Activated CD4-positive, alpha-beta T cell treated with anti-CD3 and anti-CD28 coated beads, Interleukin-2, amount 50 U/mL, for 1 hour (primary cell): Measurements from ENCODE around the gene ABCC1.
"Not testable (repeated sequence)": the region's sequence is repeated elsewhere in the genome, so short reads cannot be mapped to it uniquely, and the experiment has no call there.

Experiments
- DNase-seq: peaks from one replicate; pipeline ENCODE4 v3.0.0-alpha.2; 2020

The ABCC1 gene

GRCh38 chr16:16092925-16093627, 143.7 kb downstream of the ABCC1 start:
- DNase-seq, result no peak

DNA sequence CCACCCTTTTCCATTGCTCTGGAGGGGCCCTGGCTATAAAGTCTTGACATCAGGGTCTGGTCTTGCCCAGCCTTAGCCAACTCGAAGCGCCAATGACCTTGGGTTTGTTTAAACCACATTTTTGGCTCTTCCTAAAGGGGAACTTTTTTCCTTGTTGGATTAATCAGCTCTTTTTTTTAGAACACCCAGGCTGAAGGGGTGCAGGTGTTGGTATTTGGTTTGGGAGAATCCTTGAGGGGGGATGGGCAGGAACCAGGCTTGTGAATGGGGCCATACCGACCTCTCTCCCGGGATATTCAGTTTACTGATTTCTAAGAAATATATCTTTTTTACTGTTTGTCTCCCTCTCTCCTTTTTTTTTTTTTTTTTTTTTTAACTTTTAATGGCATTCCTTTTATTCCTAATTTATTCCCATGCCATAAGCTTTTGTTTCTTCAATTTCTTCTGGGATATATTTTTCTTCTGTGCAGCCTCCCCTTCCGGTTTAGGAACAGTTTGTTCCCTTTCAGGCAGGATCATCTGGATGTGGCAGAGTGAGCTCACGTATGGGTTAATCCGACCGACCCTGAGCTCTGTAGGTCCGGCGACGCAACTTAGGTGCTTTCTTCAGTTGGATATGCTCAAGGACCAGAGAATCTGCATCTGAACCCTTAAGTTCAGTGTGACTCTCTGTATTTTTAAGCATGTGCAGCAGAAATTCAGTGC, 144.4 kb downstream of the ABCC1 start:
- DNase-seq, result no peak

GRCh38 chr16:16095646-16096045, 146.2 kb downstream of the ABCC1 start:
- DNase-seq, result no peak

DNA sequence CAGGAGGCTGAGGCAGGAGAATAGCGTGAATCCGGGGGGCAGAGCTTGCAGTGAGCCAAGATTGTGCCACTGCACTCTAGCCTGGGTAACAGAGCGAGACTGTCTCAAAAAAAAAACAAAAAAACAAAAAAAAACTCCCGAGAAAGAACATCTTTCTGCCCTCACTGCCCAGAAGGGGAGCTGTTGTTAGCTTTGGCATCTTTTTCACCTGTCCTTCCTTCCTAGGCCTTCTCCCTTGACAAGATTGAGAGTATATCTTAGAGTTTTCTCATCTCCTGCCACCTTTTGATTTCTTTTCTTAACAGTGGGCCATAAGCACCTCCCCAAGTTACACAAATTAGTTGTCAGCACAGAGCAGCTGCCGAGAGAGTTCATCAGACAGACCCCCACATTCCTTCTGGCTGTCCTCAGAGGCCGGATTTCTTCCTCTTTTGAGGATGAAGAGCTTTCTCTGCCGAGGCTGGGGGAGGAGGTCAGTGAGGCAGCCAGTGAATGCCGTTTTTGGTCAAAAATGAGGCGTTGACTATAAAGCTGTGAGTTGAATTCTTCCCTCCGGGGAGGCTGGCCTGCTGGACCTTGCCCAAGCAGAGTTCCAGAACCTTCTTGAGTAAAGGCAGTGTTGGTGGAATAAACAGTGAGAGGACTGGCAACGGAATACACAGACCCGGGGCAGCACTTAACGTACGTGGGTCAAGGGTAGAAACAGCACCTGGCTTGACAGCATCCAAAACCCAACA, 146.9 kb downstream of the ABCC1 start:
- DNase-seq, result no peak

GRCh38 chr16:16096858-16097213, 147.4 kb downstream of the ABCC1 start:
- no peak for DNase-seq

GRCh38 chr16:16099320-16099719, 149.9 kb downstream of the ABCC1 start:
- DNase-seq, result no peak

GRCh38 chr16:16100631-16101030, 151.2 kb downstream of the ABCC1 start:
- no peak for DNase-seq

GRCh38 chr16:16101585-16101984, 152.2 kb downstream of the ABCC1 start:
- DNase-seq, result no peak

GRCh38 chr16:16102738-16103137, 153.3 kb downstream of the ABCC1 start:
- no peak for DNase-seq

DNA sequence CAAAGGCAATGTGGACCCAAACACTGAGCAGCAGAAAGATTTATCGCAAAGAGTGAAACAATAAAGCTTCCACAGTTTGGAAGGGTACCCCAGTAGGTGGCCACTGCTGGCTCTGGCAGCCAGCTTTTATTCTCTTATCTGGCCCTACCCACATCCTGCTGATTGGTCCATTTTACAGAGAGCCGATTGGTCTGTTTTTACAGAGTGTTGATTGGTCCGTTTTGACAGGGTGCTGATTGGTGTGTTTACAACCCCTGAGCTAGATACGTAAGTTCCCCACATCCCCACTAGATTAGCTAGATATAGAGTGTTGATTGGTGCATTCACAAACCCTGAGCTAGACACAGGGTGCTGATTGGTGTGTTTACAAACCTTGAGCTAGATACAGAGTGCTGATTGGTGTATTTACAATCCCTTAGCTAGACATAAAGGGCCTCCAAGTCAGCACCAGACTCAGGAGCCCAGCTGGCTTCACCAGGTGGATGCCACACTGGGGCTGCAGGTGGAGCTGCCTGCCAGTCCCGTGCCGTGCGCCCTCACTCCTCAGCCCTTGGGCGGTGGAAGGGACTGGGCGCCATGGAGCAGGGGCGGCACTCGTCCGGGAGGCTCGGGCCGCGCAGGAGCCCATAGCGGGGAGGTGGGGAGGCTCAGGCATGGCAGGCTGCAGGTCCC, 154.9 kb downstream of the ABCC1 start:
- not testable (repeated sequence) for DNase-seq

- DNase-seq, result not testable (repeated sequence)
Observed at GRCh38 chr16:16104804-16105141, 155.4 kb downstream of the ABCC1 start.

DNA sequence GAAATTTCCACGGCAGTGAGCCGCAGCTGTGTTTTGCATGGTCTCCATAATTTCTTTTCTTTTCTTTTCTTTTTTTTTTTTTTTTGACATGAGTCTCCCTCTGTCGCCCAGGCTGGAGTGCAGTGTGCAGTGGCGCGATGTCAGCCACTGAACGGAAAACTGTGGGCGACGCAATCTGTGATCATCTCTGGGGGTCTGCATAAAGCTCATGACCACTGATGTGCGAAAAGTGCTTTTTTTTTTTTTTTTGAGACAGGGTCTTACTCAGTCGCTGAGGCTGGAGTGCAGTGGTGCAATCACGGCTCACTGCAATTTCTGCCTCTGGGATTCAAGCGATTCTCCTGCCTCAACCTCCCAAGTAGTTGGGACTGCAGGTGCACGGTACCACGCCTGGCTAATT, 156.2 kb downstream of the ABCC1 start:
- DNase-seq, result no peak

DNA sequence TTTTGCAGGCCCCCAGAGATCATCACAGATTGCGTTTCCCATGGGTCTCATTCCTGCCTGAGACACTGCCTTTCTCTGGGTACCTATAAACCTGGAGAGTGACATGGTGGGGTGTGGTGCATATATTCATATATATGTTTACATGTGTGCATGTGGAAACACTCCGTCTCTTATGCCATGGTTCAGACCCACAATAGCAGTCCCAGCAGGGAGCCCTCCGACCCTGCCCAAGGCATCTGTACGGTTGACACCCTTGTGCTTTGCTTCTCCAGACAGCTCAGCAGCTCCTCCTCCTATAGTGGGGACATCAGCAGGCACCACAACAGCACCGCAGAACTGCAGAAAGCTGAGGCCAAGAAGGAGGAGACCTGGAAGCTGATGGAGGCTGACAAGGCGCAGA, 157.1 kb downstream of the ABCC1 start:
- no peak for DNase-seq

DNA sequence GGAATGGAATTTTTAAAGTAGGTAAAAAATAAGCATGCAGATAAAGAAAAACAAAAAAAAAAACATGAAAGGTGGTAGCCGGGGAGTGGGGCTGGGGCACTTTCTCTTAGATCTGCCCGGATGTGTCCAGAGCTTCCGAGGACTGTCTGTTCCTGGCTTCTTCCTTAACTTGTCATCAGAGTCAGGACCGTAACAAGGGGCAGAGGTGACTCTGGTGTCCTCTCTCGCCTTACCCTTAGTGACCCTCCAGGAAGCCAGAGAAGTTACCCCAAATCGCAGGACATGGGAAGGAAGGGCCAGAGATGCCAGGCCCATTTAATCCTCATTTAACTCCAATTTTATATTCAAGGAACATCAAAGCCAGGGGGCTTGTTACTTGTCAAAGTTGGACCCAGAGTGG, 158.4 kb downstream of the ABCC1 start:
- DNase-seq, result no peak

- DNase-seq, result no peak
Observed at GRCh38 chr16:16108759-16109158, 159.3 kb downstream of the ABCC1 start.

- DNase-seq, result no peak
Observed at GRCh38 chr16:16109453-16110110, 160.2 kb downstream of the ABCC1 start.

GRCh38 chr16:16110111-16110490, 160.7 kb downstream of the ABCC1 start:
- no peak for DNase-seq

- DNase-seq, result no peak
Observed at GRCh38 chr16:16111639-16112038, 162.2 kb downstream of the ABCC1 start.

GRCh38 chr16:16112450-16113053, 163.1 kb downstream of the ABCC1 start:
- no peak for DNase-seq

GRCh38 chr16:16113076-16113475, 163.7 kb downstream of the ABCC1 start:
- DNase-seq, result no peak

- DNase-seq, result no peak
Observed at GRCh38 chr16:16116841-16117240, 167.4 kb downstream of the ABCC1 start.

- no peak for DNase-seq
Observed at GRCh38 chr16:16118337-16118736, 168.9 kb downstream of the ABCC1 start.

DNA sequence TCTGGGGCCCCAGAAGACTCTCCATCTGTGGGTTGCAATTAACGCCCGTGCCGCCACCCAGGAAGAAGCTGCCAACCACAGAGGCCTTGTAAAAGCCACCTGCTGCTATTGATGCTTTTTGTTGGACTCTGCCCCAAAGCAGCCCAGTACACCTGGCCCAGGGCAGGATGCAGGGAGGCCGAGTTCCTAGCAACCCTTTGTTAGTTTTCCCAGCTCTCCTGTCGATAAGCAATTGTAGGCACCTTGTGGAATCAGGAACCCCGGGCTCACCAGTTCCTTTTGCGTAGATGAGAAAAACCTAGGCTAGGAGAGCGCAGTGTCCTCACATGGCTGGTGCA, 170.6 kb downstream of the ABCC1 start:
- DNase-seq, result no peak
